ENCODE results near the gene CDK17.

The CDK17 gene

GRCh38 chr12:96248136-96248931 is 151.9 kb downstream of the CDK17 start:
- Histone ChIP-seq H3K4me1 (ENCODE audit: control insufficient read depth in 2 of 2, insufficient read depth in 2 of 2, low read length in 2 of 2) (no peaks in the 10 kb centered on the region), H3K27ac (ENCODE audit: low read depth in 2 of 2, low read length in 2 of 2) (no peak overlapping the region), H3K9ac (ENCODE audit: low read depth in 1 of 2, low read length in 2 of 2) (no peak overlapping the region), H3K9me3 (ENCODE audit: control insufficient read depth in 2 of 2, low read length in 2 of 2) (no peaks in the 10 kb centered on the region), H3K4me3 (ENCODE audit: low read length in 2 of 2) (no peak overlapping the region), H3K27me3 (ENCODE audit: control insufficient read depth in 2 of 2, insufficient read depth in 2 of 2, low read length in 2 of 2) (no peaks in the 10 kb centered on the region), H3K36me3 (ENCODE audit: control insufficient read depth in 2 of 2, insufficient read depth in 2 of 2, low read length in 2 of 2) (peaks cover 24 to 26% of the 10 kb centered on the region in 2 donors)

GRCh38 chr12:96247563-96247962 is 152.7 kb downstream of the CDK17 start:
- no peak overlapping the region for H3K9ac ChIP-seq (ENCODE audit: low read depth in 1 of 2, low read length in 2 of 2)
- peaks cover 24 to 26% of the 10 kb centered on the region in 2 donors for H3K36me3 ChIP-seq (ENCODE audit: control insufficient read depth in 2 of 2, insufficient read depth in 2 of 2, low read length in 2 of 2)
- H3K27ac ChIP-seq (ENCODE audit: low read depth in 2 of 2, low read length in 2 of 2) = no peak overlapping the region

GRCh38 chr12:96246926-96247505 is 153.2 kb downstream of the CDK17 start:
- Histone ChIP-seq H3K36me3 (ENCODE audit: control insufficient read depth in 2 of 2, insufficient read depth in 2 of 2, low read length in 2 of 2) (peaks cover 24 to 26% of the 10 kb centered on the region in 2 donors), H3K9ac (ENCODE audit: low read depth in 1 of 2, low read length in 2 of 2) (no peak overlapping the region), H3K4me1 (ENCODE audit: control insufficient read depth in 2 of 2, insufficient read depth in 2 of 2, low read length in 2 of 2) (peaks cover 4 to 5% of the 10 kb centered on the region in 2 donors), H3K4me3 (ENCODE audit: low read length in 2 of 2) (no peak overlapping the region), H3K9me3 (ENCODE audit: control insufficient read depth in 2 of 2, low read length in 2 of 2) (no peaks in the 10 kb centered on the region), H3K27ac (ENCODE audit: low read depth in 2 of 2, low read length in 2 of 2) (no peak overlapping the region), H3K27me3 (ENCODE audit: control insufficient read depth in 2 of 2, insufficient read depth in 2 of 2, low read length in 2 of 2) (no peaks in the 10 kb centered on the region)

More at GRCh38 chr12:96247563-96247962, 152.7 kb downstream of the CDK17 start:
- H3K9me3 ChIP-seq (ENCODE audit: control insufficient read depth in 2 of 2, low read length in 2 of 2) = no peaks in the 10 kb centered on the region
- H3K4me3 ChIP-seq (ENCODE audit: low read length in 2 of 2) = no peak overlapping the region
- no peaks in the 10 kb centered on the region for H3K27me3 ChIP-seq (ENCODE audit: control insufficient read depth in 2 of 2, insufficient read depth in 2 of 2, low read length in 2 of 2)
- no peaks in the 10 kb centered on the region for H3K4me1 ChIP-seq (ENCODE audit: control insufficient read depth in 2 of 2, insufficient read depth in 2 of 2, low read length in 2 of 2)

- H3K27ac ChIP-seq (ENCODE audit: low read depth in 2 of 2, low read length in 2 of 2) = no peak overlapping the region
- H3K36me3 ChIP-seq (ENCODE audit: control insufficient read depth in 2 of 2, insufficient read depth in 2 of 2, low read length in 2 of 2) = peaks cover 13 to 19% of the 10 kb centered on the region in 2 donors
- H3K9ac ChIP-seq (ENCODE audit: low read depth in 1 of 2, low read length in 2 of 2) = no peak overlapping the region
- H3K27me3 ChIP-seq (ENCODE audit: control insufficient read depth in 2 of 2, insufficient read depth in 2 of 2, low read length in 2 of 2) = no peaks in the 10 kb centered on the region
- H3K4me3 ChIP-seq (ENCODE audit: low read length in 2 of 2) = no peak overlapping the region
- peaks cover 4 to 8% of the 10 kb centered on the region in 2 donors for H3K4me1 ChIP-seq (ENCODE audit: control insufficient read depth in 2 of 2, insufficient read depth in 2 of 2, low read length in 2 of 2)
- H3K9me3 ChIP-seq (ENCODE audit: control insufficient read depth in 2 of 2, low read length in 2 of 2) = no peaks in the 10 kb centered on the region
These were observed 155.4 kb downstream of the CDK17 start for GRCh38 chr12:96244826-96245225.

GRCh38 chr12:96242597-96242996 is 157.6 kb downstream of the CDK17 start:
- H3K4me3 ChIP-seq (ENCODE audit: low read length in 2 of 2) = no peak overlapping the region
- peaks cover 10 to 16% of the 10 kb centered on the region in 2 donors for H3K4me1 ChIP-seq (ENCODE audit: control insufficient read depth in 2 of 2, insufficient read depth in 2 of 2, low read length in 2 of 2)
- no peaks in the 10 kb centered on the region for H3K9me3 ChIP-seq (ENCODE audit: control insufficient read depth in 2 of 2, low read length in 2 of 2)
- H3K27ac ChIP-seq (ENCODE audit: low read depth in 2 of 2, low read length in 2 of 2) = peak overlapping the region; percentile 62 to 79
- peaks cover 9 to 11% of the 10 kb centered on the region in 2 donors for H3K36me3 ChIP-seq (ENCODE audit: control insufficient read depth in 2 of 2, insufficient read depth in 2 of 2, low read length in 2 of 2)
- H3K27me3 ChIP-seq (ENCODE audit: control insufficient read depth in 2 of 2, insufficient read depth in 2 of 2, low read length in 2 of 2) = no peaks in the 10 kb centered on the region
- H3K9ac ChIP-seq (ENCODE audit: low read depth in 1 of 2, low read length in 2 of 2) = no peak overlapping the region

GRCh38 chr12:96241846-96242256 is 158.4 kb downstream of the CDK17 start:
- H3K36me3 ChIP-seq (ENCODE audit: control insufficient read depth in 2 of 2, insufficient read depth in 2 of 2, low read length in 2 of 2) = peaks cover 2 to 5% of the 10 kb centered on the region in 2 donors
- H3K9me3 ChIP-seq (ENCODE audit: control insufficient read depth in 2 of 2, low read length in 2 of 2) = no peaks in the 10 kb centered on the region
- H3K4me1 ChIP-seq (ENCODE audit: control insufficient read depth in 2 of 2, insufficient read depth in 2 of 2, low read length in 2 of 2) = peaks cover 16 to 23% of the 10 kb centered on the region in 2 donors
- H3K9ac ChIP-seq (ENCODE audit: low read depth in 1 of 2, low read length in 2 of 2) = no peak overlapping the region
- H3K27me3 ChIP-seq (ENCODE audit: control insufficient read depth in 2 of 2, insufficient read depth in 2 of 2, low read length in 2 of 2) = no peaks in the 10 kb centered on the region
- H3K4me3 ChIP-seq (ENCODE audit: low read length in 2 of 2) = no peak overlapping the region
- H3K27ac ChIP-seq (ENCODE audit: low read depth in 2 of 2, low read length in 2 of 2) = peak overlapping the region; percentile 63 to 79

GRCh38 chr12:96241431-96241830 is 158.8 kb downstream of the CDK17 start:
- H3K27me3 ChIP-seq (ENCODE audit: control insufficient read depth in 2 of 2, insufficient read depth in 2 of 2, low read length in 2 of 2) = no peaks in the 10 kb centered on the region
- peaks cover 18 to 25% of the 10 kb centered on the region in 2 donors for H3K4me1 ChIP-seq (ENCODE audit: control insufficient read depth in 2 of 2, insufficient read depth in 2 of 2, low read length in 2 of 2)
- no peak overlapping the region for H3K9ac ChIP-seq (ENCODE audit: low read depth in 1 of 2, low read length in 2 of 2)
- peaks cover 0 to under 1% of the 10 kb centered on the region in 2 donors for H3K36me3 ChIP-seq (ENCODE audit: control insufficient read depth in 2 of 2, insufficient read depth in 2 of 2, low read length in 2 of 2)
- H3K27ac ChIP-seq (ENCODE audit: low read depth in 2 of 2, low read length in 2 of 2) = peak overlapping the region; percentile 63 to 79
- no peaks in the 10 kb centered on the region for H3K9me3 ChIP-seq (ENCODE audit: control insufficient read depth in 2 of 2, low read length in 2 of 2)
- H3K4me3 ChIP-seq (ENCODE audit: low read length in 2 of 2) = no peak overlapping the region

GRCh38 chr12:96240656-96241055 is 159.6 kb downstream of the CDK17 start:
- H3K27ac ChIP-seq (ENCODE audit: low read depth in 2 of 2, low read length in 2 of 2) = peak overlapping the region in 1 of 2 donors; percentile 35
- H3K4me3 ChIP-seq (ENCODE audit: low read length in 2 of 2) = no peak overlapping the region
- H3K9ac ChIP-seq (ENCODE audit: low read depth in 1 of 2, low read length in 2 of 2) = no peak overlapping the region
- peaks cover 23 to 29% of the 10 kb centered on the region in 2 donors for H3K4me1 ChIP-seq (ENCODE audit: control insufficient read depth in 2 of 2, insufficient read depth in 2 of 2, low read length in 2 of 2)
- H3K9me3 ChIP-seq (ENCODE audit: control insufficient read depth in 2 of 2, low read length in 2 of 2) = no peaks in the 10 kb centered on the region
- H3K36me3 ChIP-seq (ENCODE audit: control insufficient read depth in 2 of 2, insufficient read depth in 2 of 2, low read length in 2 of 2) = no peaks in the 10 kb centered on the region
- no peaks in the 10 kb centered on the region for H3K27me3 ChIP-seq (ENCODE audit: control insufficient read depth in 2 of 2, insufficient read depth in 2 of 2, low read length in 2 of 2)

- Histone ChIP-seq H3K27ac (ENCODE audit: low read depth in 2 of 2, low read length in 2 of 2) (peak overlapping the region; percentile 35 to 47), H3K4me3 (ENCODE audit: low read length in 2 of 2) (no peak overlapping the region), H3K9ac (ENCODE audit: low read depth in 1 of 2, low read length in 2 of 2) (peak overlapping the region in 1 of 2 donors; percentile 8), H3K27me3 (ENCODE audit: control insufficient read depth in 2 of 2, insufficient read depth in 2 of 2, low read length in 2 of 2) (no peaks in the 10 kb centered on the region), H3K4me1 (ENCODE audit: control insufficient read depth in 2 of 2, insufficient read depth in 2 of 2, low read length in 2 of 2) (peaks cover 23 to 29% of the 10 kb centered on the region in 2 donors), H3K36me3 (ENCODE audit: control insufficient read depth in 2 of 2, insufficient read depth in 2 of 2, low read length in 2 of 2) (no peaks in the 10 kb centered on the region), H3K9me3 (ENCODE audit: control insufficient read depth in 2 of 2, low read length in 2 of 2) (no peaks in the 10 kb centered on the region)
These were observed 160.3 kb downstream of the CDK17 start for GRCh38 chr12:96239711-96240635.
